ENCODE measurements around the gene SUGCT. TPM values are rescaled to one million over a fixed set of nuclear protein-coding genes. Genes with fewer than 3 reads are reported as not detected.

The SUGCT gene
- total and polyA plus RNA-seq, 8 donors: 0.87 to 8.0 (median 2.9) TPM; not detected in 1

DNA sequence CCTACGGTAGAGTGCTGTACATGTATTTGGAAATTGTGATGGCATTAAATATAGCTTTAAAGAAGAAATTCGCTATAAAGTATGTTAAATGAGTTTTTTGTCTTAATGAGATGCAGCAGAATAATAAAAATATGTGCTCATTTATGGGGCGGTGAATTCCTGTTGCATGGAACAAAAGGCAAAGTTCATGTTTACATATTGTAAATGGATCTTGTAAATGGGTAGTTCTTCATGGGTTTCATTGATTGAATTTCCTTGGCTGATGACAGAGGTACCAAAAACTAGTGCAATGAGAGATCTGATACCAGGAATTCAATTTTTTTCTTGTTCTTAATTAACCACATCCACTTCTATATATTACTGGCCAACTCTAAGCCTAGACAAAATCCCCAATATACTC is 284.2 kb downstream of the SUGCT start:
- WGBS, 5 donors: 88 to 92% (median 90%) methylated on average over 3 of the region's 3 CpGs
- no peak for TF ChIP-seq CTCF (IDR thresholded peaks at IDR 0.05)
- no peak for TF ChIP-seq POLR2AphosphoS5 (IDR thresholded peaks at IDR 0.05)
- no peak for TF ChIP-seq POLR2A (IDR thresholded peaks at IDR 0.05)
- TF ChIP-seq EP300 (IDR thresholded peaks at IDR 0.05): no peak
- no peaks in the 10 kb centered on the region for H3K27me3 ChIP-seq
- H3K27ac ChIP-seq: no peak overlapping the region
- H3K9me3 ChIP-seq: no peaks in the 10 kb centered on the region
- no peak for DNase-seq
- intact Hi-C loops (cut with DNase I; ENCODE audit: low total_unique reads): no loop called here
- no peaks in the 10 kb centered on the region for H3K36me3 ChIP-seq
- no peaks in the 10 kb centered on the region for H3K4me1 ChIP-seq
- no peak overlapping the region for H3K4me3 ChIP-seq

GRCh38 chr7:40419806-40420205 is 285.0 kb downstream of the SUGCT start:
- no peak for TF ChIP-seq EP300 (IDR thresholded peaks at IDR 0.05)
- H3K4me3 ChIP-seq: no peak overlapping the region
- no peaks in the 10 kb centered on the region for H3K4me1 ChIP-seq
- no peaks in the 10 kb centered on the region for H3K9me3 ChIP-seq
- no peaks in the 10 kb centered on the region for H3K27me3 ChIP-seq
- intact Hi-C loops (cut with DNase I; ENCODE audit: low total_unique reads): no loop called here
- no peak overlapping the region for H3K27ac ChIP-seq
- no peaks in the 10 kb centered on the region for H3K36me3 ChIP-seq
- WGBS, 5 donors: 0 to 13% methylated on average over 1 of the region's 1 CpG; no CpG with 5 or more reads in 3 of the 5 donors
- DNase-seq: peak in 1 of 2 donors; percentile 14

- no peak for DNase-seq
- 78 to 100% (median 91%) methylated on average over 1 of the region's 1 CpG for WGBS, 5 donors
- no peaks in the 10 kb centered on the region for H3K4me1 ChIP-seq
- H3K27me3 ChIP-seq: no peaks in the 10 kb centered on the region
- no peaks in the 10 kb centered on the region for H3K36me3 ChIP-seq
- intact Hi-C loops (cut with DNase I; ENCODE audit: low total_unique reads): no loop called here
- no peak overlapping the region for H3K27ac ChIP-seq
- no peaks in the 10 kb centered on the region for H3K9me3 ChIP-seq
- H3K4me3 ChIP-seq: no peak overlapping the region
- no peak for TF ChIP-seq EP300 (IDR thresholded peaks at IDR 0.05)
- TF ChIP-seq POLR2AphosphoS5 (IDR thresholded peaks at IDR 0.05): no peak
- TF ChIP-seq POLR2A (IDR thresholded peaks at IDR 0.05): no peak
- TF ChIP-seq CTCF (IDR thresholded peaks at IDR 0.05): no peak
Observed at GRCh38 chr7:40421433-40421832, 286.6 kb downstream of the SUGCT start.

DNA sequence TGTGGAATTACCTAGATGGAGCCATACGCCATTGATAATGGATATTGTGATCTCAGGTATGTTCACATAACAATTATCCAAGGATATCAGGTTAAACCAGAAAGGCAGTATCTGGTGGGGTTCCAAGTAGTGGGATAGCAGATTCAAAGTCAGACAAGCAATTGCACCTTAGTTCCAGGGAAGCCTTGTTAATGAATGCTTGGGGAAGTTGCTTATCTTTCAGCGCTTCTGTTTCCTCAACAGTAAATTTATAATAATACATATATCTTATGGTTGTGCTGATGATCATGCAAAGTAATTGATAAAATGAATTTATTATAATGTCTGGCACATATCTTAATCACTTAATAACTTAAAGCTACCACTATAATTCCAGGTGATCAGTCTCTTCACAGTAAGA is 290.9 kb downstream of the SUGCT start:
- Histone ChIP-seq H3K4me1 (no peaks in the 10 kb centered on the region), H3K9me3 (no peaks in the 10 kb centered on the region), H3K36me3 (no peaks in the 10 kb centered on the region), H3K27me3 (no peaks in the 10 kb centered on the region), H3K27ac (no peak overlapping the region), H3K4me3 (no peak overlapping the region)
- no peak for DNase-seq
- TF ChIP-seq CTCF (IDR thresholded peaks at IDR 0.05) (no peak), POLR2A (IDR thresholded peaks at IDR 0.05) (no peak), POLR2AphosphoS5 (IDR thresholded peaks at IDR 0.05) (no peak), EP300 (IDR thresholded peaks at IDR 0.05) (no peak)
- intact Hi-C loops (cut with DNase I; ENCODE audit: low total_unique reads): no loop called here
- 70 to 90% (median 85%) methylated on average over 2 of the region's 2 CpGs for WGBS, 5 donors

- intact Hi-C loops (cut with DNase I; ENCODE audit: low total_unique reads): no loop called here
Observed at GRCh38 chr7:40428421-40428820, 293.6 kb downstream of the SUGCT start.

More at GRCh38 chr7:40428421-40428820, 293.6 kb downstream of the SUGCT start:
- DNase-seq: no peak
- 58 to 71% (median 59%) methylated on average over 1 of the region's 1 CpG for WGBS, 5 donors
- Histone ChIP-seq H3K27ac (no peak overlapping the region), H3K36me3 (no peaks in the 10 kb centered on the region), H3K9me3 (peaks cover 0 to 11% (median 4%) of the 10 kb centered on the region in 4 donors), H3K4me3 (no peak overlapping the region), H3K27me3 (no peaks in the 10 kb centered on the region), H3K4me1 (no peaks in the 10 kb centered on the region)
- TF ChIP-seq POLR2A (IDR thresholded peaks at IDR 0.05) (no peak), POLR2AphosphoS5 (IDR thresholded peaks at IDR 0.05) (no peak), EP300 (IDR thresholded peaks at IDR 0.05) (no peak), CTCF (IDR thresholded peaks at IDR 0.05) (no peak)

Measured in stomach (tissue), 9 donors.